ENCODE measurements around the gene UGGT1. TPM values are rescaled to one million over a fixed set of nuclear protein-coding genes. Genes with fewer than 3 reads are reported as not detected.

The UGGT1 gene
- total and polyA plus RNA-seq, 9 of the 15 experiments (the other 6 are each of a cell fraction or from before 2014, with no cell fraction given): 5.1 to 56.4 (median 37.9) TPM

- DNase-seq (ENCODE audit: extremely low read depth in 1 of 4, low spot score in 3 of 4) (no peak), ATAC-seq (no peak), FAIRE-seq (no peak)
- Histone ChIP-seq H3K9me3 (replicated peaks; ENCODE audit: control insufficient read depth, insufficient read depth, low read depth, low read length) (peaks cover 3% of the 10 kb centered on the region), H3K4me1 (replicated peaks in 1 of 2; ENCODE audit: control insufficient read depth in 2 of 2, insufficient read depth in 2 of 2, low read length in 2 of 2) (no peaks in the 10 kb centered on the region), H3K36me3 (ENCODE audit: control insufficient read depth, insufficient read depth, low read length) (no peaks in the 10 kb centered on the region), H3K27me3 (ENCODE audit: control insufficient read depth in 2 of 2, insufficient read depth in 2 of 2, low read length in 2 of 2) (0 out of 5 replicates have a peak, but pooled peaks cover 0 to 6% of the 10 kb centered on the region in 2 experiments), H3K4me2 (ENCODE audit: insufficient read depth, low read length) (no peak overlapping the region), H4K20me1 (replicated peaks; ENCODE audit: control insufficient read depth, insufficient read depth, low read length) (no peaks in the 10 kb centered on the region), H3K9ac (ENCODE audit: insufficient read depth in 1 of 2, low read depth in 2 of 2, low read length in 2 of 2) (no peak overlapping the region), H3K9me1 (ENCODE audit: control insufficient read depth, insufficient read depth, low read length) (no peaks in the 10 kb centered on the region), H3K4me3 (no peak overlapping the region), H3K27ac (ENCODE audit: extremely low read depth, low read depth, low read length) (no peak overlapping the region), H3K79me2 (ENCODE audit: control insufficient read depth, insufficient read depth, low read length) (no peaks in the 10 kb centered on the region), H2AFZ (ENCODE audit: low read depth, low read length) (no peak overlapping the region)
- POLR2A ChIA-PET: no interaction called here
- no TSS peak for BruUV-seq (replicated peaks)
- 0% methylated on average over 3 of the region's 3 CpGs for WGBS (ENCODE audit: insufficient coverage, low coverage, missing lambda C conversion rate)
- no peak for TF ChIP-seq GATA2 (CRISPR knock-in tag; IDR thresholded peaks at IDR 0.05)
- no peak for TF ChIP-seq AFF4 (CRISPR knock-in tag; IDR thresholded peaks at IDR 0.05)
- peak; percentile 92; the same call in 1 of the 2 replicates for TF ChIP-seq CBX5 (IDR thresholded peaks at IDR 0.05; ENCODE audit: borderline replicate concordance, low read depth)
- no peak for TF ChIP-seq POLR2B (IDR thresholded peaks at IDR 0.05; ENCODE audit: low read depth, partially characterized antibody)
- peak in 1 of 2 experiments; percentile 14; a peak in 1 of 4 replicates for TF ChIP-seq TRIM24 (IDR thresholded peaks at IDR 0.05)
- TF ChIP-seq CBX3 (IDR thresholded peaks at IDR 0.05; ENCODE audit: borderline replicate concordance in 1 of 2, low read length in 2 of 2): peak in 1 of 2 experiments; percentile 89; a peak in 2 of 3 replicates
- TF ChIP-seq PRMT5 (CRISPR knock-in tag; IDR thresholded peaks at IDR 0.05): no peak
- no peak for TF ChIP-seq ZBTB17 (CRISPR knock-in tag; IDR thresholded peaks at IDR 0.05)
- TF ChIP-seq SPI1 (IDR thresholded peaks at IDR 0.05; ENCODE audit: borderline replicate concordance, low read depth, low read length): no peak
- TF ChIP-seq TRIM28 (IDR thresholded peaks at IDR 0.05): peak; percentile 86
- TF ChIP-seq ZNF561 (CRISPR knock-in tag; conservative IDR thresholded peaks at IDR 0.05): peak; percentile 79; the same call in 1 of the 2 replicates
- no peak for TF ChIP-seq SMARCC2 (IDR thresholded peaks at IDR 0.05; ENCODE audit: low read depth)
- no peak for TF ChIP-seq ZNF695 (CRISPR knock-in tag; IDR thresholded peaks at IDR 0.05)
- no peak for TF ChIP-seq PHB2 (IDR thresholded peaks at IDR 0.05; ENCODE audit: low read depth)
- TF ChIP-seq CBX1 (IDR thresholded peaks at IDR 0.05; ENCODE audit: low read depth): 0 out of 2 replicates have a peak, but pooled peaks have one; percentile 47
- TF ChIP-seq ZNF280A (IDR thresholded peaks at IDR 0.05; ENCODE audit: low read depth, partially characterized antibody): peak; percentile 72
- CTCF ChIA-PET (ENCODE audit: low intra/inter-chr PET ratio): no interaction called here
- intact Hi-C loops (cut with micrococcal nuclease): no loop called here
- in situ Hi-C loops (cut with MboI): no loop called here
Observed at GRCh38 chr2:128043041-128043440, 48.0 kb upstream of the UGGT1 start.
